ENCODE results near the gene LRRK1. TPM values are rescaled to one million over a fixed set of nuclear protein-coding genes. Genes with fewer than 3 reads are reported as not detected.

LRRK1 gene
- total and polyA plus RNA-seq, 2 experiments from 2014 or later, result 2.6 to 4.5 TPM

DNA sequence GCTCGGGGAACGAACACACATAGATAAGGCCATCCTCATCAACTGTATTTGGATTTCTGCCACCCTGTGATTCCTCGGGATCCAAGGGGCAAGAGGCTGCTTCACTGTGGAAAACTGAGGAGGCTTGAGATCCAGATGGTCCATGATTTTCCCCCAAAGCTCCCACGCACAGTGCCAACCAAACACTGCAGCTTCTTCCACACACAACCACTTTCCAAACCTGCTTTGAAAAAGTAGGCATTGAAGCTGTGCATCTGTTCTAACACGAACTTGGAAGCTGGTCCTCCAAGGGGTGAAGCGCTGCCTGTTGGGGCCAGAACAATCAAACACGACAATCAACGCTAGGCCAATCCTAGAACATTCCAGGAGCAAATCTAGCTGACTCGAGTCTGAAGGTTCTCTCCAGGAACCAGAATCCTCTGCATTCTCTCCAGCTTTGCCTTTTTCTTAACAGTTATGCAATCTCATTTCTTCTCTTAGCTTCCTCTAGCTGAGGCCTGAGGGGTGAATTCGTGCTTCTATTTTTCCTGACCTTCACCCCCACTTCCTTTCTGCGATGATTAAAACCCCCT lies 104.4 kb downstream of the LRRK1 start (continued):
- TF ChIP-seq, protein P1, sequence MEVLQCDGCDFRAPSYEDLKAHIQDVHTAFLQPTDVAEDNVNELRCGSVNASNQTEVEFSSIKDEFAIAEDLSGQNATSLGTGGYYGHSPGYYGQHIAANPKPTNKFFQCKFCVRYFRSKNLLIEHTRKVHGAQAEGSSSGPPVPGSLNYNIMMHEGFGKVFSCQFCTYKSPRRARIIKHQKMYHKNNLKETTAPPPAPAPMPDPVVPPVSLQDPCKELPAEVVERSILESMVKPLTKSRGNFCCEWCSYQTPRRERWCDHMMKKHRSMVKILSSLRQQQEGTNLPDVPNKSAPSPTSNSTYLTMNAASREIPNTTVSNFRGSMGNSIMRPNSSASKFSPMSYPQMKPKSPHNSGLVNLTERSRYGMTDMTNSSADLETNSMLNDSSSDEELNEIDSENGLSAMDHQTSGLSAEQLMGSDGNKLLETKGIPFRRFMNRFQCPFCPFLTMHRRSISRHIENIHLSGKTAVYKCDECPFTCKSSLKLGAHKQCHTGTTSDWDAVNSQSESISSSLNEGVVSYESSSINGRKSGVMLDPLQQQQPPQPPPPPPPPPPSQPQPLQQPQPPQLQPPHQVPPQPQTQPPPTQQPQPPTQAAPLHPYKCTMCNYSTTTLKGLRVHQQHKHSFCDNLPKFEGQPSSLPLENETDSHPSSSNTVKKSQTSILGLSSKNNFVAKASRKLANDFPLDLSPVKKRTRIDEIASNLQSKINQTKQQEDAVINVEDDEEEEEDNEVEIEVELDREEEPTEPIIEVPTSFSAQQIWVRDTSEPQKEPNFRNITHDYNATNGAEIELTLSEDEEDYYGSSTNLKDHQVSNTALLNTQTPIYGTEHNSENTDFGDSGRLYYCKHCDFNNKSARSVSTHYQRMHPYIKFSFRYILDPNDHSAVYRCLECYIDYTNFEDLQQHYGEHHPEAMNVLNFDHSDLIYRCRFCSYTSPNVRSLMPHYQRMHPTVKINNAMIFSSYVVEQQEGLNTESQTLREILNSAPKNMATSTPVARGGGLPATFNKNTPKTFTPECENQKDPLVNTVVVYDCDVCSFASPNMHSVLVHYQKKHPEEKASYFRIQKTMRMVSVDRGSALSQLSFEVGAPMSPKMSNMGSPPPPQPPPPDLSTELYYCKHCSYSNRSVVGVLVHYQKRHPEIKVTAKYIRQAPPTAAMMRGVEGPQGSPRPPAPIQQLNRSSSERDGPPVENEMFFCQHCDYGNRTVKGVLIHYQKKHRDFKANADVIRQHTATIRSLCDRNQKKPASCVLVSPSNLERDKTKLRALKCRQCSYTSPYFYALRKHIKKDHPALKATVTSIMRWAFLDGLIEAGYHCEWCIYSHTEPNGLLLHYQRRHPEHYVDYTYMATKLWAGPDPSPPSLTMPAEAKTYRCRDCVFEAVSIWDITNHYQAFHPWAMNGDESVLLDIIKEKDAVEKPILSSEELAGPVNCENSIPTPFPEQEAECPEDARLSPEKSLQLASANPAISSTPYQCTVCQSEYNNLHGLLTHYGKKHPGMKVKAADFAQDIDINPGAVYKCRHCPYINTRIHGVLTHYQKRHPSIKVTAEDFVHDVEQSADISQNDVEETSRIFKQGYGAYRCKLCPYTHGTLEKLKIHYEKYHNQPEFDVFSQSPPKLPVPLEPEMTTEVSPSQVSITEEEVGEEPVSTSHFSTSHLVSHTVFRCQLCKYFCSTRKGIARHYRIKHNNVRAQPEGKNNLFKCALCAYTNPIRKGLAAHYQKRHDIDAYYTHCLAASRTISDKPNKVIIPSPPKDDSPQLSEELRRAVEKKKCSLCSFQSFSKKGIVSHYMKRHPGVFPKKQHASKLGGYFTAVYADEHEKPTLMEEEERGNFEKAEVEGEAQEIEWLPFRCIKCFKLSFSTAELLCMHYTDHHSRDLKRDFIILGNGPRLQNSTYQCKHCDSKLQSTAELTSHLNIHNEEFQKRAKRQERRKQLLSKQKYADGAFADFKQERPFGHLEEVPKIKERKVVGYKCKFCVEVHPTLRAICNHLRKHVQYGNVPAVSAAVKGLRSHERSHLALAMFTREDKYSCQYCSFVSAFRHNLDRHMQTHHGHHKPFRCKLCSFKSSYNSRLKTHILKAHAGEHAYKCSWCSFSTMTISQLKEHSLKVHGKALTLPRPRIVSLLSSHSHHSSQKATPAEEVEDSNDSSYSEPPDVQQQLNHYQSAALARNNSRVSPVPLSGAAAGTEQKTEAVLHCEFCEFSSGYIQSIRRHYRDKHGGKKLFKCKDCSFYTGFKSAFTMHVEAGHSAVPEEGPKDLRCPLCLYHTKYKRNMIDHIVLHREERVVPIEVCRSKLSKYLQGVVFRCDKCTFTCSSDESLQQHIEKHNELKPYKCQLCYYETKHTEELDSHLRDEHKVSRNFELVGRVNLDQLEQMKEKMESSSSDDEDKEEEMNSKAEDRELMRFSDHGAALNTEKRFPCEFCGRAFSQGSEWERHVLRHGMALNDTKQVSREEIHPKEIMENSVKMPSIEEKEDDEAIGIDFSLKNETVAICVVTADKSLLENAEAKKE (CRISPR knock-in tag; IDR thresholded peaks at IDR 0.05), result no peak
- TF ChIP-seq JUNB (IDR thresholded peaks at IDR 0.05; ENCODE audit: unreplicated experiment) (no peak), STAT1 (IDR thresholded peaks at IDR 0.05; ENCODE audit: unreplicated experiment) (no peak), NANOG (IDR thresholded peaks at IDR 0.05; ENCODE audit: borderline replicate concordance) (no peak)
- TF ChIP-seq, protein P2, sequence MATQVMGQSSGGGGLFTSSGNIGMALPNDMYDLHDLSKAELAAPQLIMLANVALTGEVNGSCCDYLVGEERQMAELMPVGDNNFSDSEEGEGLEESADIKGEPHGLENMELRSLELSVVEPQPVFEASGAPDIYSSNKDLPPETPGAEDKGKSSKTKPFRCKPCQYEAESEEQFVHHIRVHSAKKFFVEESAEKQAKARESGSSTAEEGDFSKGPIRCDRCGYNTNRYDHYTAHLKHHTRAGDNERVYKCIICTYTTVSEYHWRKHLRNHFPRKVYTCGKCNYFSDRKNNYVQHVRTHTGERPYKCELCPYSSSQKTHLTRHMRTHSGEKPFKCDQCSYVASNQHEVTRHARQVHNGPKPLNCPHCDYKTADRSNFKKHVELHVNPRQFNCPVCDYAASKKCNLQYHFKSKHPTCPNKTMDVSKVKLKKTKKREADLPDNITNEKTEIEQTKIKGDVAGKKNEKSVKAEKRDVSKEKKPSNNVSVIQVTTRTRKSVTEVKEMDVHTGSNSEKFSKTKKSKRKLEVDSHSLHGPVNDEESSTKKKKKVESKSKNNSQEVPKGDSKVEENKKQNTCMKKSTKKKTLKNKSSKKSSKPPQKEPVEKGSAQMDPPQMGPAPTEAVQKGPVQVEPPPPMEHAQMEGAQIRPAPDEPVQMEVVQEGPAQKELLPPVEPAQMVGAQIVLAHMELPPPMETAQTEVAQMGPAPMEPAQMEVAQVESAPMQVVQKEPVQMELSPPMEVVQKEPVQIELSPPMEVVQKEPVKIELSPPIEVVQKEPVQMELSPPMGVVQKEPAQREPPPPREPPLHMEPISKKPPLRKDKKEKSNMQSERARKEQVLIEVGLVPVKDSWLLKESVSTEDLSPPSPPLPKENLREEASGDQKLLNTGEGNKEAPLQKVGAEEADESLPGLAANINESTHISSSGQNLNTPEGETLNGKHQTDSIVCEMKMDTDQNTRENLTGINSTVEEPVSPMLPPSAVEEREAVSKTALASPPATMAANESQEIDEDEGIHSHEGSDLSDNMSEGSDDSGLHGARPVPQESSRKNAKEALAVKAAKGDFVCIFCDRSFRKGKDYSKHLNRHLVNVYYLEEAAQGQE (IDR thresholded peaks at IDR 0.05; ENCODE audit: unreplicated experiment), result no peak
- TF ChIP-seq, protein P3, sequence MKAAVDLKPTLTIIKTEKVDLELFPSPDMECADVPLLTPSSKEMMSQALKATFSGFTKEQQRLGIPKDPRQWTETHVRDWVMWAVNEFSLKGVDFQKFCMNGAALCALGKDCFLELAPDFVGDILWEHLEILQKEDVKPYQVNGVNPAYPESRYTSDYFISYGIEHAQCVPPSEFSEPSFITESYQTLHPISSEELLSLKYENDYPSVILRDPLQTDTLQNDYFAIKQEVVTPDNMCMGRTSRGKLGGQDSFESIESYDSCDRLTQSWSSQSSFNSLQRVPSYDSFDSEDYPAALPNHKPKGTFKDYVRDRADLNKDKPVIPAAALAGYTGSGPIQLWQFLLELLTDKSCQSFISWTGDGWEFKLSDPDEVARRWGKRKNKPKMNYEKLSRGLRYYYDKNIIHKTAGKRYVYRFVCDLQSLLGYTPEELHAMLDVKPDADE (IDR thresholded peaks at IDR 0.05), result no peak

Data from GM23338 (cell line).